Stimulated activated CD4-positive, alpha-beta T cell treated with anti-CD3 and anti-CD28 coated beads, TNF-alpha, amount 100 ng/mL, for 48 hours (primary cell): ENCODE data around the gene SLC7A6.

Source experiments
- DNase-seq, 3 donors: peaks; one replicate each; pipeline ENCODE4 v3.0.0-alpha.2; 2020; ENCODE audit warnings: low read depth in 3 of 3

Gene SLC7A6

GRCh38 chr16:68345958-68346635 lies 81.8 kb downstream of the SLC7A6 start:
- no peak for DNase-seq

- DNase-seq = no peak
These were observed 82.7 kb downstream of the SLC7A6 start for GRCh38 chr16:68346892-68347480.

DNA sequence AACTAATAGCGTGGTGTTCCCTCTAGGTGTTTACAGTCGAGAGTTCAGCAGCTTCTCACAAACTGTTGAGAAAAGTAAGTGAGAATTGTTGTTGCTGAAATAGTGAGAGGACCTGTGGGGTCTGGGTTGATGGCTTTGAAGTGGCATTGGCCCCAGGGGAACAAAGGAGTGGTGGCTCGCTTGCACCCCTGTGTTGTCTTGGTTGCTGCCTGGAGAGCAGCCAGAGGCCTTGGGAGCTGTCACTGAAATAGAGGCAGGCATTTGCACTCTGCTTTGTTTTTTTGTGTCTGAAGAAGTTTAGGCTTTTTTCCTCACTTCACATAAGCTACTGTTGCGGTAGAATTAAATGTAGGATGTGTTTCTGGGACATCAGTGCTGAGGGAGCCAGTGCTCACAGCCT lies 83.3 kb downstream of the SLC7A6 start:
- no peak for DNase-seq

GRCh38 chr16:68348639-68349445 lies 84.5 kb downstream of the SLC7A6 start:
- DNase-seq = no peak

- no peak for DNase-seq
These were observed 85.6 kb downstream of the SLC7A6 start for GRCh38 chr16:68349838-68350410.

GRCh38 chr16:68350813-68351350 lies 86.6 kb downstream of the SLC7A6 start:
- DNase-seq = no peak
